Measurements from ENCODE around the gene OTUD7B.

DNA sequence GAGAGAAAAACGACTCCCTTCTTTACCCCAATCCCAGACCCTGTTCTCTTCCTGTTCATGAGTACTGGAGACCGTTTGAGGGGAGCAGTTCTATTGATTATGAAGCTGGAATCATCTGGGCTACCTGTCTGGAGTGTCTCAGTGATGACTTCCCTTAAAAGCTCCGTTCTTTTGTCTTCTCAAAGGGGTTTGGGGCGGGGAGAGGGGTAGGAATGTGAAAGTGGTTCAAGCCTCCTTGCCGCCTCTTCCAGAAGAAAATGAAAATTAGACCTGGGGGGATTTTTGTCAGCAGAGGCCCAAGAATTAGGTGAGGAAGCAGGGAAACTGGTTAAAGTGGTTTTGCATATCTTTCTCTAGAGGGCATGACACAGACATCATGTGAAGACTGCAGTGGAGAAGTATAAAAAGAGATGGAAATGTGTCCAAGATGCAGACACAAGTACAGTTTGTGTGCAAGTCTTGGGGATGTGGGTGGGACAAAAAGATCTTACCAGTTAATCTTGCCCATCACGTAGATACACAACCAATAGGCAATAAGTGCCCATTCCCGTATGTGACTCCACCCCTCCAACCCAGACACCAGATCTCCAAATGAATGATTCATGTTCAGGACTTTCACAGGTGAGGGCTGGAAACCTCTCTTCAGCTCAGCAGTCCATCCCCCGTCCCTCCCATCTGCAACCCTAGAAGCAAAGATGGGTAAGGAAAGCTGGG is 73.4 kb downstream of the OTUD7B start:
- TF ChIP-seq, protein P1, sequence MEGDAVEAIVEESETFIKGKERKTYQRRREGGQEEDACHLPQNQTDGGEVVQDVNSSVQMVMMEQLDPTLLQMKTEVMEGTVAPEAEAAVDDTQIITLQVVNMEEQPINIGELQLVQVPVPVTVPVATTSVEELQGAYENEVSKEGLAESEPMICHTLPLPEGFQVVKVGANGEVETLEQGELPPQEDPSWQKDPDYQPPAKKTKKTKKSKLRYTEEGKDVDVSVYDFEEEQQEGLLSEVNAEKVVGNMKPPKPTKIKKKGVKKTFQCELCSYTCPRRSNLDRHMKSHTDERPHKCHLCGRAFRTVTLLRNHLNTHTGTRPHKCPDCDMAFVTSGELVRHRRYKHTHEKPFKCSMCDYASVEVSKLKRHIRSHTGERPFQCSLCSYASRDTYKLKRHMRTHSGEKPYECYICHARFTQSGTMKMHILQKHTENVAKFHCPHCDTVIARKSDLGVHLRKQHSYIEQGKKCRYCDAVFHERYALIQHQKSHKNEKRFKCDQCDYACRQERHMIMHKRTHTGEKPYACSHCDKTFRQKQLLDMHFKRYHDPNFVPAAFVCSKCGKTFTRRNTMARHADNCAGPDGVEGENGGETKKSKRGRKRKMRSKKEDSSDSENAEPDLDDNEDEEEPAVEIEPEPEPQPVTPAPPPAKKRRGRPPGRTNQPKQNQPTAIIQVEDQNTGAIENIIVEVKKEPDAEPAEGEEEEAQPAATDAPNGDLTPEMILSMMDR (conservative IDR thresholded peaks at IDR 0.05; ENCODE audit: low read depth, low read length): no peak
- TF ChIP-seq EZH2 (IDR thresholded peaks at IDR 0.05; ENCODE audit: borderline replicate concordance, low read depth, low read length, poor library complexity, severe bottlenecking): no peak
